OCI-LY3 (cell line): Measurements from ENCODE around the gene SLC25A47.

Source experiments
- H2AFZ ChIP-seq: fragments of 200-600, 300-600 bp; shearing (Covaris generic); 2 replicates; pipeline ENCODE4 v1.6.0; 2014; ENCODE audit warnings: antibody characterized with exemption, low read depth, low read length
- H3K27ac ChIP-seq: fragments of 200-600, 300-600 bp; sonication (generic); 2 replicates; pipeline ENCODE4 v1.5.1; 2014; ENCODE audit warnings: mild to moderate bottlenecking, low read length, moderate library complexity, mixed read lengths
- H3K27me3 ChIP-seq: fragments of 200-600, 300-600 bp; sonication (generic); 2 replicates; pipeline ENCODE4 v1.6.1; 2014; ENCODE audit warnings: low read depth, low read length, mixed read lengths
- H3K36me3 ChIP-seq: fragments of 200-600, 300-600 bp; sonication (generic); replicated peaks from 2 replicates; pipeline ENCODE3; 2014; ENCODE audit warnings: low read depth, low read length, mixed read lengths
- H3K4me1 ChIP-seq: fragments of 300-600, 200-600 bp; sonication (generic); 2 replicates; pipeline ENCODE4 v1.6.1; 2014; ENCODE audit warnings: low read length, mixed read lengths
- H3K4me2 ChIP-seq: fragments of 200-600, 300-600 bp; sonication (generic); 2 replicates; pipeline ENCODE4 v1.6.1; 2014; ENCODE audit warnings: low read length, mixed read lengths
- H3K4me3 ChIP-seq: fragments of 300-600, 200-600 bp; sonication (generic); 2 replicates; pipeline ENCODE4 v1.5.1; 2014; ENCODE audit warnings: antibody characterized with exemption, mild to moderate bottlenecking, low read length, moderate library complexity
- H3K79me2 ChIP-seq: fragments of 300-600, 200-600 bp; shearing (Covaris generic); 2 replicates; pipeline ENCODE4 v1.6.1; 2014; ENCODE audit warnings: mild to moderate bottlenecking, low read length, mixed read lengths
- H3K9ac ChIP-seq: fragments of 300-600, 200-600 bp; shearing (Covaris generic); 2 replicates; pipeline ENCODE4 v1.6.0; 2014; ENCODE audit warnings: mild to moderate bottlenecking, low read length, moderate library complexity
- H3K9me3 ChIP-seq: fragments of 200-600, 300-600 bp; shearing (Covaris generic); 2 replicates; pipeline ENCODE4 v1.6.1; 2014; ENCODE audit warnings: low read length, mixed read lengths; ENCODE audit not compliant: insufficient read depth
- H4K20me1 ChIP-seq: fragments of 200-600, 300-600 bp; sonication (generic); 2 replicates; pipeline ENCODE4 v1.6.1; 2016; ENCODE audit warnings: low read length, mixed read lengths; ENCODE audit not compliant: insufficient read depth
- CTCF ChIP-seq: fragments of 200-600, 300-600 bp; sonication (generic); IDR thresholded peaks from 2 replicates; pipeline ENCODE4 v1.5.1; 2014; ENCODE audit warnings: antibody characterized with exemption, low read length, low read depth
- EZH2phosphoT487 ChIP-seq: fragments of 200-600 bp; shearing (Covaris generic); IDR thresholded peaks from 2 replicates; pipeline ENCODE4 v1.6.1; 2018; ENCODE audit warnings: antibody characterized with exemption, mixed run types, low read depth

SLC25A47 gene

GRCh38 chr14:100285021-100285912, 37.9 kb upstream of the SLC25A47 start:
- H3K4me3 ChIP-seq = peak overlapping the region; percentile 98
- peaks cover 22% of the 10 kb centered on the region for H3K79me2 ChIP-seq
- H3K36me3 ChIP-seq = peaks cover 13% of the 10 kb centered on the region
- TF ChIP-seq CTCF (peak; percentile 80), EZH2phosphoT487 (no peak)
- H3K4me1 ChIP-seq = peaks cover 17% of the 10 kb centered on the region
- no peaks in the 10 kb centered on the region for H3K27me3 ChIP-seq
- H3K9me3 ChIP-seq = no peaks in the 10 kb centered on the region
- H3K4me2 ChIP-seq = peak overlapping the region; percentile 98
- peak overlapping the region; percentile 76 for H3K27ac ChIP-seq
- H2AFZ ChIP-seq = peak overlapping the region; percentile 86; the same call in 1 of the 2 replicates
- no peaks in the 10 kb centered on the region for H4K20me1 ChIP-seq
- H3K9ac ChIP-seq = peak overlapping the region; percentile 99

- Histone ChIP-seq H2AFZ (no peak overlapping the region), H3K9ac (peak overlapping the region; percentile 99), H3K27ac (no peak overlapping the region)
These were observed 37.2 kb upstream of the SLC25A47 start for GRCh38 chr14:100285913-100286400.

GRCh38 chr14:100286484-100287191, 36.5 kb upstream of the SLC25A47 start:
- Histone ChIP-seq H3K9me3 (no peaks in the 10 kb centered on the region), H3K27me3 (no peaks in the 10 kb centered on the region), H3K27ac (no peak overlapping the region), H3K9ac (no peak overlapping the region), H2AFZ (no peak overlapping the region), H3K4me2 (no peak overlapping the region), H3K79me2 (peaks cover 13% of the 10 kb centered on the region; the same call in 1 of the 2 replicates), H3K4me1 (peaks cover 19% of the 10 kb centered on the region), H3K36me3 (peaks cover 7% of the 10 kb centered on the region), H3K4me3 (no peak overlapping the region), H4K20me1 (no peaks in the 10 kb centered on the region)
- TF ChIP-seq EZH2phosphoT487 = no peak
- TF ChIP-seq CTCF = no peak

More at GRCh38 chr14:100285913-100286400, 37.2 kb upstream of the SLC25A47 start:
- Histone ChIP-seq H3K4me1 (peaks cover 19% of the 10 kb centered on the region), H3K79me2 (peaks cover 18% of the 10 kb centered on the region; the same call in 1 of the 2 replicates), H3K27me3 (no peaks in the 10 kb centered on the region), H3K36me3 (peaks cover 13% of the 10 kb centered on the region), H3K4me3 (peak overlapping the region; percentile 98), H4K20me1 (no peaks in the 10 kb centered on the region), H3K4me2 (peak overlapping the region; percentile 98), H3K9me3 (no peaks in the 10 kb centered on the region)
- TF ChIP-seq CTCF (no peak), EZH2phosphoT487 (no peak)
